ENCODE data around the gene TFR2.

- TF ChIP-seq EZH2phosphoT487 (IDR thresholded peaks at IDR 0.05; ENCODE audit: unreplicated experiment), result no peak
- TF ChIP-seq REST (IDR thresholded peaks at IDR 0.05; ENCODE audit: unreplicated experiment), result no peak
- peak; percentile 65 to 73 for TF ChIP-seq CTCF (conservative IDR thresholded peaks at IDR 0.05; ENCODE audit: low read depth in 2 of 2)
- no peak for TF ChIP-seq EZH2 (IDR thresholded peaks at IDR 0.05; ENCODE audit: low read depth, unreplicated experiment)
- TF ChIP-seq POLR2AphosphoS5 (IDR thresholded peaks at IDR 0.05; ENCODE audit: low read depth), result peak; percentile 35
- TF ChIP-seq ZNF462 (CRISPR knock-in tag; IDR thresholded peaks at IDR 0.05), result no peak
Observed at GRCh38 chr7:100573691-100574361, 67.5 kb downstream of the TFR2 start, which contains the start of gene SAP25.

All from GM23338 (cell line).